GDM1 (cell line): ENCODE measurements around the gene ADI1.
"Not testable (repeated sequence)": the region's sequence is repeated elsewhere in the genome, so short reads cannot be mapped to it uniquely, and the experiment has no call there.

Experiments used
- DNase-seq: peaks from one replicate; lab custom pipeline; 2025; lab: John Stamatoyannopoulos, UW

The ADI1 gene

GRCh38 chr2:3462493-3463104, 56.7 kb downstream of the ADI1 start:
- DNase-seq, result no peak

- DNase-seq, result no peak
These were observed 57.4 kb downstream of the ADI1 start for GRCh38 chr2:3461801-3462492.

- no peak for DNase-seq
These were observed 58.2 kb downstream of the ADI1 start for GRCh38 chr2:3460831-3461800.

- DNase-seq, result no peak
These were observed 59.2 kb downstream of the ADI1 start for GRCh38 chr2:3460156-3460555.

GRCh38 chr2:3459185-3460015, 59.9 kb downstream of the ADI1 start:
- no peak for DNase-seq

- DNase-seq, result no peak
These were observed 60.7 kb downstream of the ADI1 start for GRCh38 chr2:3458396-3459184.

GRCh38 chr2:3457524-3458395, 61.6 kb downstream of the ADI1 start:
- no peak for DNase-seq

GRCh38 chr2:3456125-3456524, 63.2 kb downstream of the ADI1 start:
- DNase-seq, result no peak

GRCh38 chr2:3454802-3455201, 64.5 kb downstream of the ADI1 start:
- no peak for DNase-seq

- DNase-seq, result not testable (repeated sequence)
These were observed 65.3 kb downstream of the ADI1 start for GRCh38 chr2:3454005-3454404.

GRCh38 chr2:3453190-3453999, 65.9 kb downstream of the ADI1 start:
- no peak for DNase-seq

- DNase-seq, result no peak
These were observed 67.2 kb downstream of the ADI1 start for GRCh38 chr2:3451926-3452671.

GRCh38 chr2:3451169-3451568, 68.2 kb downstream of the ADI1 start:
- DNase-seq, result no peak

- no peak for DNase-seq
These were observed 68.8 kb downstream of the ADI1 start for GRCh38 chr2:3450385-3451010.

GRCh38 chr2:3449936-3450335, 69.4 kb downstream of the ADI1 start:
- no peak for DNase-seq

- no peak for DNase-seq
These were observed 70.2 kb downstream of the ADI1 start for GRCh38 chr2:3449086-3449485.

GRCh38 chr2:3448441-3448911, 70.9 kb downstream of the ADI1 start:
- DNase-seq, result not testable (repeated sequence)
